H1 (cell line): ENCODE data around the gene LRPPRC. TPM values are rescaled to one million over a fixed set of nuclear protein-coding genes. Genes with fewer than 3 reads are reported as not detected.

Source experiments
- CTCF ChIA-PET: fragments of 300-600 bp; sonication (Branson Sonifier 250); formaldehyde crosslinking; loops from one replicate; lab custom pipeline; 2021; ENCODE audit not compliant: partially characterized antibody; lab: Charles Lee
- POLR2A ChIA-PET: fragments of 300-600 bp; sonication (Branson Sonifier 250); formaldehyde crosslinking; loops from one replicate; lab custom pipeline; 2021; ENCODE audit warnings: inconsistent platforms; ENCODE audit not compliant: partially characterized antibody; lab: Charles Lee
- DNase-seq, 2 experiments: peaks; one replicate each; pipeline versions ENCODE4 v3.0.0 to v3.0.0-alpha.2; 2010 to 2022; ENCODE audit warnings: low spot score in 2 of 2, low read depth in 1 of 2, mixed read lengths in 1 of 2
- FAIRE-seq: peaks from 2 replicates; lab custom pipeline; 2011; peaks lifted over from hg19 to GRCh38; lab: Jason Lieb, UNC
- H2AFZ ChIP-seq: 2 replicates; pipeline ENCODE4 v1.8.1; 2012; ENCODE audit warnings: low read length, inconsistent platforms
- H2AK5ac ChIP-seq: 2 replicates; pipeline ENCODE4 v1.6.1; 2013; ENCODE audit warnings: low read depth, low read length
- H2BK120ac ChIP-seq: replicated peaks from 2 replicates; pipeline ENCODE3; 2013; ENCODE audit warnings: low read depth, low read length, inconsistent platforms
- H2BK12ac ChIP-seq: 2 replicates; pipeline ENCODE4 v1.6.1; 2013; ENCODE audit warnings: low read depth, low read length
- H2BK15ac ChIP-seq: 2 replicates; pipeline ENCODE4 v1.6.1; 2013; ENCODE audit warnings: low read length
- H2BK20ac ChIP-seq: 2 replicates; pipeline ENCODE4 v1.6.1; 2013; ENCODE audit warnings: low read length
- H2BK5ac ChIP-seq: 2 replicates; pipeline ENCODE4 v1.6.1; 2013; ENCODE audit warnings: low read depth, low read length
- H3K14ac ChIP-seq: 2 replicates; pipeline ENCODE4 v1.6.1; 2013; ENCODE audit warnings: inconsistent platforms; ENCODE audit not compliant: insufficient read length
- H3K18ac ChIP-seq: 2 replicates; pipeline ENCODE4 v1.6.1; 2013; ENCODE audit warnings: low read length; ENCODE audit errors: extremely low read depth
- H3K23ac ChIP-seq: 2 replicates; pipeline ENCODE4 v1.6.1; 2013; ENCODE audit warnings: inconsistent platforms; ENCODE audit not compliant: insufficient read length
- H3K23me2 ChIP-seq: 2 replicates; pipeline ENCODE4 v1.6.1; 2013; ENCODE audit warnings: low read depth, low read length
- H3K27ac ChIP-seq: 2 replicates; pipeline ENCODE4 v1.6.1; 2011; ENCODE audit warnings: low read depth, low read length, inconsistent platforms
- H3K27me3 ChIP-seq, 4 experiments: replicated peaks in 1 of 4; 1 replicate in 1 of 4; 2 replicates in 3 of 4; pipeline versions ENCODE4 v1.6.1 to v1.8.1; 2011 to 2013; ENCODE audit warnings: low read length in 3 of 4, mild to moderate bottlenecking in 3 of 4, inconsistent platforms in 2 of 4, mixed read lengths in 2 of 4, moderate library complexity in 1 of 4; ENCODE audit not compliant: control insufficient read depth in 3 of 4, insufficient read depth in 3 of 4; ENCODE audit errors: extremely low read depth in 1 of 4
- H3K36me3 ChIP-seq, 4 experiments: 2 replicates each; pipeline versions ENCODE4 v1.6.1 to v1.8.1; 2011 to 2013; ENCODE audit warnings: mild to moderate bottlenecking in 4 of 4, low read length in 3 of 4, moderate library complexity in 2 of 4, control low read depth in 1 of 4, inconsistent platforms in 1 of 4; ENCODE audit not compliant: insufficient read depth in 4 of 4, control insufficient read depth in 2 of 4
- H3K4ac ChIP-seq: replicated peaks from 2 replicates; pipeline ENCODE3; 2013; ENCODE audit warnings: low read length, low read depth, mixed read lengths, inconsistent platforms; ENCODE audit not compliant: insufficient read length
- H3K4me1 ChIP-seq, 4 experiments: replicated peaks in 1 of 4; 1 replicate in 1 of 4; 2 replicates in 3 of 4; pipeline versions ENCODE4 v1.6.1 to v1.8.1; 2011 to 2013; ENCODE audit warnings: low read length in 3 of 4, inconsistent platforms in 2 of 4, mixed read lengths in 1 of 4; ENCODE audit not compliant: insufficient read depth in 4 of 4, control insufficient read depth in 3 of 4
- H3K4me2 ChIP-seq, 2 experiments: 2 replicates each; pipeline versions ENCODE4 v1.6.1 to v1.8.1; 2011 to 2013; ENCODE audit warnings: low read depth in 2 of 2, low read length in 2 of 2, control low read depth in 1 of 2, inconsistent platforms in 1 of 2, mild to moderate bottlenecking in 1 of 2; ENCODE audit not compliant: insufficient read depth in 1 of 2
- H3K4me3 ChIP-seq, 4 experiments: fragments of 200-600, 300-600 bp in 1 of 4; sonication (generic), shearing (Covaris generic), sonication (Bioruptor Twin) in 1 of 4; 2 replicates each; pipeline versions ENCODE4 v1.5.1 to v1.8.1; 2011 to 2016; ENCODE audit warnings: low read length in 4 of 4, low read depth in 3 of 4, control low read depth in 2 of 4, inconsistent platforms in 2 of 4, mild to moderate bottlenecking in 2 of 4, mixed read lengths in 1 of 4, moderate library complexity in 1 of 4; ENCODE audit not compliant: insufficient read depth in 2 of 4; ENCODE audit errors: extremely low read depth in 1 of 4
- H3K56ac ChIP-seq: replicated peaks from 2 replicates; pipeline ENCODE3; 2013; ENCODE audit warnings: low read depth, mild to moderate bottlenecking, mixed read lengths, low read length, inconsistent platforms; ENCODE audit not compliant: insufficient read length
- H3K79me1 ChIP-seq: 2 replicates; pipeline ENCODE4 v1.6.1; 2013; ENCODE audit warnings: low read depth, low read length, control low read depth
- H3K79me2 ChIP-seq, 2 experiments: 2 replicates each; pipeline versions ENCODE4 v1.6.1 to v1.8.1; 2012 to 2013; ENCODE audit warnings: low read length in 2 of 2, mild to moderate bottlenecking in 2 of 2, inconsistent platforms in 1 of 2; ENCODE audit not compliant: insufficient read depth in 2 of 2, control insufficient read depth in 1 of 2
- H3K9ac ChIP-seq, 4 experiments: replicated peaks in 1 of 4; 1 replicate in 1 of 4; 2 replicates in 3 of 4; pipeline versions ENCODE4 v1.6.1 to v1.8.1; 2011 to 2013; ENCODE audit warnings: low read depth in 3 of 4, low read length in 3 of 4, control low read depth in 2 of 4, mild to moderate bottlenecking in 2 of 4, moderate library complexity in 2 of 4, inconsistent platforms in 1 of 4; ENCODE audit errors: extremely low read depth in 1 of 4
- H3K9me3 ChIP-seq, 2 experiments: 2 replicates each; pipeline versions ENCODE4 v1.6.1 to v1.8.1; 2012 to 2013; ENCODE audit warnings: mild to moderate bottlenecking in 2 of 2, moderate library complexity in 2 of 2, control low read depth in 1 of 2, inconsistent platforms in 1 of 2, low read depth in 1 of 2, low read length in 1 of 2, mixed read lengths in 1 of 2; ENCODE audit not compliant: insufficient read depth in 2 of 2
- H4K20me1 ChIP-seq, 2 experiments: replicated peaks in 1 of 2; 2 replicates each; pipeline versions ENCODE3 to v1.8.1; 2011 to 2013; ENCODE audit warnings: inconsistent platforms in 2 of 2, low read length in 2 of 2, mild to moderate bottlenecking in 1 of 2; ENCODE audit not compliant: insufficient read depth in 2 of 2, control insufficient read depth in 1 of 2
- H4K5ac ChIP-seq: 2 replicates; pipeline ENCODE4 v1.6.1; 2013; ENCODE audit warnings: low read length, low read depth, mixed read lengths, inconsistent platforms; ENCODE audit not compliant: insufficient read length
- H4K8ac ChIP-seq: 2 replicates; pipeline ENCODE4 v1.8.0; 2013; ENCODE audit warnings: mild to moderate bottlenecking, moderate library complexity, low read length, inconsistent platforms; ENCODE audit not compliant: insufficient read depth; ENCODE audit errors: extremely low read depth
- H4K91ac ChIP-seq: replicated peaks from 2 replicates; pipeline ENCODE3; 2013; ENCODE audit warnings: low read length, mixed read lengths, inconsistent platforms; ENCODE audit not compliant: insufficient read length
- CTBP2 ChIP-seq: IDR thresholded peaks from 2 replicates; pipeline ENCODE4 v1.7.0; 2011; ENCODE audit warnings: borderline replicate concordance, mild to moderate bottlenecking, moderate library complexity, mixed read lengths, low read length; ENCODE audit not compliant: insufficient read depth, insufficient read length
- CTCF ChIP-seq, 3 experiments: IDR thresholded peaks; 1 replicate in 2 of 3; 2 replicates in 1 of 3; pipeline versions ENCODE4 v1.5.1 to v1.6.1; 2011; ENCODE audit warnings: low read length in 3 of 3, mild to moderate bottlenecking in 3 of 3, inconsistent platforms in 2 of 3, low read depth in 1 of 3, moderate library complexity in 1 of 3; ENCODE audit not compliant: insufficient read depth in 1 of 3; ENCODE audit errors: control extremely low read depth in 1 of 3
- EZH2 ChIP-seq: fragments of 200-600 bp; sonication (generic); IDR thresholded peaks from 2 replicates; pipeline ENCODE4 v1.7.1; 2012; ENCODE audit warnings: low read depth, mild to moderate bottlenecking, moderate library complexity, low read length, inconsistent platforms; ENCODE audit not compliant: severe bottlenecking
- KDM5A ChIP-seq: fragments of 200-600 bp; IDR thresholded peaks from 2 replicates; pipeline ENCODE4 v1.7.1; 2012; ENCODE audit warnings: mild to moderate bottlenecking, low read length, inconsistent platforms, mixed read lengths
- NANOG ChIP-seq: IDR thresholded peaks from 2 replicates; pipeline ENCODE4 v1.6.1; 2011; ENCODE audit warnings: low read length, low read depth, mild to moderate bottlenecking, inconsistent platforms; ENCODE audit not compliant: insufficient read depth, poor library complexity, severe bottlenecking
- POU5F1 ChIP-seq: IDR thresholded peaks from 2 replicates; pipeline ENCODE4 v1.6.1; 2011; ENCODE audit warnings: low read depth, mild to moderate bottlenecking, low read length, moderate library complexity
- YY1 ChIP-seq: IDR thresholded peaks from 2 replicates; pipeline ENCODE4 v1.6.1; 2011; ENCODE audit warnings: low read depth, mild to moderate bottlenecking, low read length
- WGBS, 2 experiments: shearing (Covaris generic) in 1 of 2; methylation state at CpG; one replicate each; pipeline versions ENCODE4 v1.1.6 to v1.1.7; 2013 to 2015; ENCODE audit warnings: low lambda C conversion rate in 2 of 2, mixed read lengths in 2 of 2, inconsistent platforms in 1 of 2, low coverage in 1 of 2, missing lambda C conversion rate in 1 of 2; ENCODE audit not compliant: insufficient replicate concordance in 2 of 2, insufficient coverage in 1 of 2, insufficient read length in 1 of 2; ENCODE audit errors: extremely low coverage in 1 of 2, missing lambda C conversion rate in 1 of 2; 5-methylcytosine and 5-hydroxymethylcytosine counted together
- polyA plus RNA-seq, 7 experiments: library from polyadenylated mRNA; depleted of rRNA in 3 of 7; stranded (reverse) in 5 of 7; unstranded in 2 of 7; fragments of >200 nt in 5 of 7; fragments of 200-250 nt in 2 of 7; gene quantifications; 1 replicate in 5 of 7; 2 replicates in 1 of 7; 4 replicates in 1 of 7; pipeline versions ENCODE4 v1.2.1 to v1.2.3, GENCODE V29; 2011 to 2013; ENCODE audit warnings: missing spikeins in 2 of 7, mixed read lengths in 2 of 7
- total RNA-seq: library from RNA; stranded (reverse); fragmentation: NEBNext Ultra II Directional; extraction: Animal tissue kit (Norgen Biotek cat#: 25700); gene quantifications from 2 replicates; pipeline ENCODE4 v1.2.1, GENCODE V29; 2021

Gene LRPPRC
- total and polyA plus RNA-seq, 2 of the 8 experiments (the other 6 are each of a cell fraction or from before 2014, with no cell fraction given): 43.4 to 167 TPM

GRCh38 chr2:43880952-43881351 lies 114.8 kb downstream of the LRPPRC start:
- Histone ChIP-seq H3K79me2 (no peaks in the 10 kb centered on the region), H3K4ac (no peak overlapping the region), H3K27ac (no peak overlapping the region), H3K9ac (no peak overlapping the region), H3K9me3 (no peaks in the 10 kb centered on the region), H2AK5ac (no peak overlapping the region; the same call in 1 of the 2 replicates), H2BK15ac (no peak overlapping the region), H3K79me1 (no peaks in the 10 kb centered on the region), H3K18ac (no peak overlapping the region), H4K91ac (peak overlapping the region; percentile 48), H2AFZ (no peak overlapping the region), H4K5ac (no peak overlapping the region), H3K4me1 (peaks cover 0 to 5% (median 0%) of the 10 kb centered on the region in 4 experiments; a peak in 1 of 7 replicates), H3K56ac (no peak overlapping the region), H4K8ac (no peak overlapping the region), H3K14ac (no peak overlapping the region), H2BK12ac (no peak overlapping the region), H2BK5ac (no peak overlapping the region), H3K4me2 (no peak overlapping the region), H3K4me3 (no peak overlapping the region), H3K27me3 (no peaks in the 10 kb centered on the region), H3K23ac (no peak overlapping the region), H2BK20ac (no peak overlapping the region), H4K20me1 (no peaks in the 10 kb centered on the region), H3K23me2 (no peaks in the 10 kb centered on the region), H2BK120ac (no peak overlapping the region), H3K36me3 (no peaks in the 10 kb centered on the region; a peak in 1 of 8 replicates)
- TF ChIP-seq CTBP2 (no peak), EZH2 (no peak), CTCF (IDR thresholded peaks at IDR 0.05; ENCODE audit: control extremely low read depth in 1 of 3, insufficient read depth in 1 of 3, low read depth in 1 of 3, low read length in 3 of 3) (no peak), YY1 (no peak), KDM5A (no peak), NANOG (no peak), POU5F1 (no peak)
- CTCF ChIA-PET: interaction anchor here (0.6 to 1.3 kb wide), 3 partner anchors 12 to 85 kb away, joined by 3 read pairs; no protein-coding TSS in a partner anchor
- DNase-seq (no peak), FAIRE-seq (no peak)
- WGBS, 2 experiments: 86% methylated on average over 5 of the region's 5 CpGs; no CpG with 5 or more reads in 1 of the 2 experiments
- POLR2A ChIA-PET: interaction anchor here (0.9 kb wide), 1 partner anchor 114 kb away, joined by 3 read pairs; no protein-coding TSS in a partner anchor
